Stimulated activated CD8-positive, alpha-beta memory T cell treated with anti-CD3 and anti-CD28 coated beads, Interleukin-12 subunit alpha, Interleukin-12 subunit beta, amount 100 ng/mL, for 4 hours (primary cell): ENCODE data around the gene ISG20.

Experiments used
- DNase-seq: peaks from one replicate; pipeline ENCODE4 v3.0.0-alpha.2; 2020; ENCODE audit warnings: low read depth

ISG20 gene

GRCh38 chr15:88688394-88688933 lies 49.6 kb downstream of the ISG20 start:
- no peak for DNase-seq

- no peak for DNase-seq
These were observed 51.5 kb downstream of the ISG20 start for GRCh38 chr15:88690331-88690730.

GRCh38 chr15:88693191-88693590 lies 54.4 kb downstream of the ISG20 start:
- no peak for DNase-seq

- DNase-seq: no peak
These were observed 56.3 kb downstream of the ISG20 start for GRCh38 chr15:88695101-88695500.

- no peak for DNase-seq
These were observed 57.0 kb downstream of the ISG20 start for GRCh38 chr15:88695691-88696251.

- no peak for DNase-seq
These were observed 57.4 kb downstream of the ISG20 start for GRCh38 chr15:88696254-88696653.

- no peak for DNase-seq
These were observed 58.5 kb downstream of the ISG20 start for GRCh38 chr15:88697276-88697675.

GRCh38 chr15:88699861-88700260 lies 61.0 kb downstream of the ISG20 start:
- DNase-seq: no peak

- no peak for DNase-seq
These were observed 61.9 kb downstream of the ISG20 start for GRCh38 chr15:88700716-88701115.

- DNase-seq: no peak
These were observed 62.8 kb downstream of the ISG20 start for GRCh38 chr15:88701561-88702095.

GRCh38 chr15:88702983-88703382 lies 64.2 kb downstream of the ISG20 start:
- no peak for DNase-seq

GRCh38 chr15:88703533-88703932 lies 64.7 kb downstream of the ISG20 start:
- no peak for DNase-seq

GRCh38 chr15:88704791-88705768 lies 66.3 kb downstream of the ISG20 start:
- DNase-seq: no peak

- DNase-seq: no peak
These were observed 67.0 kb downstream of the ISG20 start for GRCh38 chr15:88705769-88706165.
